ENCODE data around the gene SLC39A2.

- TF ChIP-seq CTCF (conservative IDR thresholded peaks at IDR 0.05; ENCODE audit: low read depth in 2 of 2) (no peak), POLR2AphosphoS5 (IDR thresholded peaks at IDR 0.05; ENCODE audit: low read depth) (no peak), EZH2 (IDR thresholded peaks at IDR 0.05; ENCODE audit: low read depth, unreplicated experiment) (no peak), EZH2phosphoT487 (IDR thresholded peaks at IDR 0.05; ENCODE audit: unreplicated experiment) (no peak), JUNB (IDR thresholded peaks at IDR 0.05; ENCODE audit: unreplicated experiment) (no peak), REST (IDR thresholded peaks at IDR 0.05; ENCODE audit: unreplicated experiment) (no peak), CREB1 (CRISPR knock-in tag; IDR thresholded peaks at IDR 0.05; ENCODE audit: low read depth) (no peak), ZNF331 (CRISPR knock-in tag; IDR thresholded peaks at IDR 0.05; ENCODE audit: low read depth) (no peak)
These were observed 2.0 kb upstream of the SLC39A2 start for GRCh38 chr14:20997115-20997514.
